ENCODE results near the gene MAD1L1.
"Not testable (repeated sequence)": the region's sequence is repeated elsewhere in the genome, so short reads cannot be mapped to it uniquely, and the experiment has no call there.

The MAD1L1 gene

DNA sequence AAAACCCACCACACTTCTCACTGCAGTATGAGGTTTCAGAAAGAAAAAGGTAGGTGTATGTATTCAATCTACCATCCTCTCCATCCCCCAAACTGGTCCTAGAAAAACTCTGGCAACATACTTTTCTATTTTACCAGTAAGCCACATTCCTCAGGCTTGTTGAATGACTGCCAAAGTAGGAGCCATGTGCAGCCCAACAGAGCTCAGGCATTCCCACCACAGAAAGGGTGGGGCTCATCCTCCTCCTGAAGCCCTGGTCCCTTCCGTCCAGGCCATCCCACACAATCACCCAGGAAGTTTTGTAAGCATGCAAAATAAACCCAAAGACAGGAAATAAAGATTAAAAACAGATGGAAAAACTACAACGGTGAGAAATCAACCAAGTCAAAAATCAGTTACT is 57.2 kb downstream of the MAD1L1 start:
- DNase-seq (ENCODE audit: low read depth, low spot score): no peak

DNA sequence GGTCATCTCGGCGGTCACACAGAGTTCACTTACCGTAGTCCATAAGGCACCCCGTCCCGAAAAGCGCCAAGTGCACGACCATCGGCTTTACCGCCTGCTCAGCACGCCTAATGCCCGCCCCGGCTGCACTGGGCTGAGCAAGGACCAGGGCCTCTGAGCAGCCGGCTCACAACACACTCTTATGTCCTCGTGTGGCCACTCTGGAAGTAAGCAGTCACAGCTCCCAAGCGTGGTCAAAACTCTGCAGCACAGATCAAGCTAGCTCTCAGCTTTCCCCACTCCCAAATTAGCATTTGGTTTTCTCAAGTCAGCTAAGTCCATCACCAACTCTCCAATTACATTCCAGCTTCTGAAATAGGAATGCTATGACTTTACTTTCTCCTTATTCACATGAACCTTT is 57.7 kb downstream of the MAD1L1 start:
- no peak for DNase-seq (ENCODE audit: low read depth, low spot score)

DNA sequence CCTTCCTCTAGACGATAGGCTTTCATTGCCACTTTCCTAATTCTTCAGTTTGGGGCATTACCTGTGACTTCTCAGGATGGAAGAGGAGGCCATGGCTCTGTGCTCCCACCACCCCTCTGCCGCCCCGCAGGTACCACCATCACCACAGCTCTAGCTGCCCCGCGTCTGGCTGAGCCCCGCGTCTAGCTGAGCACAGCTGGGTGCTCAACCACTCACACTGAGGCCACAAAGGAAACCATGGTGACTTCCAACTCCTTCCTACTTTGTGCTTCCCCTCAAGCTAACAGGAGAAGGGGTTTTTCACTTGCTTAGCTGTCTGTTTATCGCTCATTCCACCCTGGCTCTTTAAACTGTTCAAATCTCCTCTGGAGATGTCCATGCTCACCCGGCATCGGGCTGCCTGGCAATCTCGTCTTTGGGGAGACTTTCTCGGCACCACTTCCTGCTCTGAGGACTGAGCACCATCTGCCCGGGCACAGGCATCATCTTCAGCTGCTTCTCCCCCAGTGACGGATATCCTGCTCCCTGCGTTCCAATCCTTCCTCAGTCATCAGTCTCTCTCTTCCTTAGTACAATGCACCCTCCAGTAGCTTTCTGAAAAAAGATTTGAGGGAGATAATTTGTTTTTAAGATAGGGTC is 59.4 kb downstream of the MAD1L1 start:
- DNase-seq (ENCODE audit: low read depth, low spot score): no peak

DNA sequence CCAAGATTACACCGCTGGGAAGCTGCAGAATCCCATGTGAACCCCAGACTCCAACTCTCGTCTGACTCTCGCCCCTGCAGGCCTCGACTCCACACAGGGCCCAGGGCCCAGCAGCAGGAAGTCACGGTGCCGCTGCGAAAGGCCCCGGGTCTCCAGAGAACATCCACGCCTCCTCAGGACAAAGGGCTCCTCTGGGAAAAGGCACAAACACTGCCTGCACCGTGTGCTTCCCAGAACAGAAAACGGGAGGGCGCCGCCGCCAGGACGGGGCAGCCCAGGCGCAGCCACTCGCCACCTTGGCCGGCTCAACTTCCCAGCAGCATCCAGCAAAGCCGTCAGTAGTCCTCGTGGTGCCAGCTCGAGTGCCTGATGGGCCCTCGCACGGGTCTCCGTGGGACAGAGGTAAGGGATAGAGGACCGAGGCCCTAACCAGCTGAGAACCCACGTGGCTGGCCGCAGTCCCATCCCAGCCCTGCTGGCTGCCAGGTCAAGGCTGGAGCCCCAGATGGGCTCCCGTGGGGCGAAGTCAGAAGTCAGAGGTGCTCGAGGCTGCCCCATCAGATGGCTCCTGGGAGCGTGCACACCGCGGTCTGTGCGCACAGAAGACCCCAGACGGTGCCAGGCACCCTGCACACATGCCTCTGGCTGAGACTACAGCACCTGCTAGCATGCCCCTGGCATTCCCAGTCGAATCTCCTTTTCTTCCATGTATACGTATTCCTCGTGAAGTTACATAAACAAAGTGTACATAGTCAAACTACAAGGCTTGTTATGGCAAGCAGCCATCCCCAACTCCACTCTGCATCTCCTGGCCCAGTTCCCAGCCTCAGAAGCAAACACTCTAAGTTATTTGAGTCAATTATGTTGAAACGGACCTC is 60.2 kb downstream of the MAD1L1 start:
- no peak for DNase-seq (ENCODE audit: low read depth, low spot score)

- no peak for DNase-seq (ENCODE audit: low read depth, low spot score)
Observed at GRCh38 chr7:2171855-2172254, 60.9 kb downstream of the MAD1L1 start.

DNA sequence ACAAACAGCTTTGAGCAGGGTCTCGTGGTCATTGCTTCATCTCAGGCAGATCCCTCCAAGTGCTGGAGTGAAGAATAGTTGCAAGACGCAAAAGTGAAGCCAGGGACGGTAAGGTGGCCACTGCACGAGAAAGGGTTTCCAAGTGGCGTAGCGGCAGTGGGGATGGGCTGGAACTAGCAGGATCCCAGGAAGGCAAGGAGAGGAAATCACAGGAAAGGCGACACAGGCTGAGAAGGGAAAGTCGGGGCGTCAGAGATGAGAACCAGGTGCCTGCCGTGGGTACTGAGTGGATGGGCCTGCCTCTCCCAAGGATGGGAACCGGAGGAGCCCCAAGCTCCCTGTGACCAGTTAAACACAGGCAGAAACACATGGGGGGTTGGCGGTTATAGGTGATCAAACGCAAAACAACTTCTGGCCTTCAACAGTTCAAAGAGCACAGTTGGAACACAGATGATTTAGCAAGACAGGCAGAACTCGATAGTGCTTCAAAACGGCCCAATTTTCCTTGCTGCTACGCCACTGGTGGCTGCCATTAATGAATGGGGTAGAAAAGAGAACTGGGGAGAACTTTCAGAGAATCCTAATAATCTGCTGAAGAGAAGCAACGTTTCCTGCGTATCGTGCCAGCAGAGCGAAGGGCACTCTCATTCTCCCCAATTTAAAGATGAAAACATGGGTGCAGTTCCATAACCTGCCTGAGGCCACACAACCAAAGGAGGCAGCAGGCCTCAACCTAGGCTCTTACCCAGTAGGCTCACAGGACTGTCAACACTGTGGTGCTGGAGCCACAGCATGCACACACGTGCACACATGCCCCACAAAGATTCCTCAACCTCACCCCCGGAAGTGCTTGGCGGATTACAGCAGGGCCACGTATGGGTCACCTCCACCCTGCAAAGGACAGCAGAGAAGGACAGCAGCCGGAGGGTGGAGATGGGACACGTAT is 61.9 kb downstream of the MAD1L1 start:
- no peak for DNase-seq (ENCODE audit: low read depth, low spot score)

GRCh38 chr7:2169923-2170575 is 62.7 kb downstream of the MAD1L1 start:
- no peak for DNase-seq (ENCODE audit: low read depth, low spot score)

DNA sequence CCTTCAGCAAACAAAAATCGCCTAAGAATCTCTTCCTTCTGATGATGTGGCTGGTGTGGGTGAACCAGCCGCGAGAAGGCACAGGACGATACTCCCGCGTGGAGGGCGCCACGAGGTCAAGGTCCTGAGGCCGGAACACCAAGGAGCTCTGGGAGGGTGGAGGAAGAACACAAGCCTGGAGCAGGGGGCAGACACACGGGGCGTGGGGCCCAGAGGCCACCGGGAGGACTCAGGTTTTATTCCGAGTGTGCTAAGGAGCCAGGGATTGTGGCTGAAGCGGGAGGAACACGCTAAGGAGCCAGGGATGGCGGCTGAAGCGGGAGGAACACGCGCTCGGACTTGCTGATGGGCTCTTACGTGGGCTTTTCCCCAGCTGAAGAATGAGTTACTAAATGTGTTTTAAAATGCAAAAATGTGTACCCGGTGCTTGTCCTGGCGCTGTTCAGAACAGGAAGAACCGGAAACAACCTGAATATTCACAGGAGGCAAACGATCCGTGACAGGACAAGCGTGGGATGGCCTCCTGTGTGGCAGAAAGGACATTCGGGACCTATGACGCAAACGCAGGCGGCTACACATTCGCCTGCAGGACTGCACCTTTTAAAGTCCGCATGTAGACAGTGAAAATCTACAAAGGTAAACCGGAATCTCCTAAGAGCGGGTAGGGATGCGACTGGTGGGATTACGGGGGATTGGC is 64.0 kb downstream of the MAD1L1 start:
- no peak for DNase-seq (ENCODE audit: low read depth, low spot score)

DNA sequence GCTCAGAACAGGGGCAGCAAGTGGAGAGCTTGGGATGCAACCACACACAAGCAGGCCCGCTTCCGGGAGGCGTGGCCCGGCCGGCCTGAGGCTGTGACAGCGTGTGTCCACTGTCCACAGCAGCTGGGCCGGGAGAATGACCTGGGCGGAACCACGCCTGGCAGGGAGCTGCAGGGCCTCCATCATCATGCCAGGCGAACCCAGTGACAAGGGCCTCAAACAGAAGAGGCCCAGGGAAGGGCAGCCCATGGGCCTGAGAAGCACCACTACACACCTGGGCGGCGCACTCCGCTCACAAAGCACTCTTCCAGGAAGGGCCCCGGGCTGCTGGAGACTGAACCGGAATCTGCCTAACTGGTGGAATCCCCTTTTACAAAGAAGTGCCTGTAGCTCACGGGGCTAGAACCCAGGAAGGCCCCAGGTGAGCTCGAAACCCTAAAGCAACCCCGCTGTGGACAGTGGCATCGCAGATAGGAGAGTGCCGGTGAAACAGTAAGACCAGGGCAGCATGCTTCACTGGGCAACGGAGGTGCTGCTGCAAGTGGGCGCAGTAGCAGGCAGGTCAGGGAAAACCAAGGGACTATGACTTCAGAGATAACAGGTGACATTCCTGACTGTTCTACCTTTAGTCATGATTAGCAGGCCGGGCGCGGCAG is 66.0 kb downstream of the MAD1L1 start:
- DNase-seq (ENCODE audit: low read depth, low spot score): no peak

DNA sequence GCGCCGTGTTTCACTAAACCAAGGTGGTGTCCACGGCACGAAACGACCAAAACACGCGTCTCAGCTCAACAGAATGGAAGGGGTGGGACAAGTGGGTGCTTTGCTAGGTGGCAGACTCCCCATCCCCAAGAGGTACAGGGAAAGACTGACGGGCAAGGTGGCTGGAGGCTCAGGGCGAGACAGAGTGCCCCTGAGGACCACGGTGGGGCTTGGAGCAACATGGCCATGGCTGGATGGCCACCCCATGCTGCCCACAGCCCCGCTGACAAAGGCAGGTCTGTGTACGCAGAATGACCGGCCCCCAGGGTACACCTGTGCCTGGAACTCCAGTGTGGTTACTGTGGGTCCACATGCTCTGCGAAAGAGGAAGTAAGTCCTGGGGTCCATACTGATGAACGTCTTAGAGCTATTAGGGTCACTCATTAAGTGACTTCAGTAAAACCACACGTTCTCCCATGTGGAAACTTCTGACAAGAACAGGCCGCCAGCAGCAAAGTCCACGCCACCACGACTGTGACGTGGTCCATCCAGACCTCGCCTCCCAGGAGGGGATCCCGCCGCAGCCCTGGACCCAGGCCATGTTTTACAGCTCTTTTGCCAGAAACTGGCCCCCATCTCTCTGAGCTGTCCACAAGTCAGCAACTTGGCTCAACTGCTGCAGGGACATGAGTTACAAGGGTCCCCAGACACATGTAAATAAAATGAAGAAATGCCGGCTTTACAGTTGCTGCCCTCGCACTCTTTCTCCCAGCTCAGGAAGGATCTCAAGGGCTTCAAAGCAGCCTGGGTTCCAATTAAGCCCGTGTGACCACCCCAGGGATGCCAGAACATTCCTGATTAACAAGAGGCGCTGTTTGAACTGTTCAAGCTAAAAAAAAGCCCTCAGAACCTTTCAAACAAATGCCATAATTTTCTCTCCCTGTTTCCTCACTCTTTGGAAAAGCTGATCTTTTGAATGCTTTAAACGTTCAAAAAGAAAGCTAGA is 66.8 kb downstream of the MAD1L1 start:
- DNase-seq (ENCODE audit: low read depth, low spot score): no peak

DNA sequence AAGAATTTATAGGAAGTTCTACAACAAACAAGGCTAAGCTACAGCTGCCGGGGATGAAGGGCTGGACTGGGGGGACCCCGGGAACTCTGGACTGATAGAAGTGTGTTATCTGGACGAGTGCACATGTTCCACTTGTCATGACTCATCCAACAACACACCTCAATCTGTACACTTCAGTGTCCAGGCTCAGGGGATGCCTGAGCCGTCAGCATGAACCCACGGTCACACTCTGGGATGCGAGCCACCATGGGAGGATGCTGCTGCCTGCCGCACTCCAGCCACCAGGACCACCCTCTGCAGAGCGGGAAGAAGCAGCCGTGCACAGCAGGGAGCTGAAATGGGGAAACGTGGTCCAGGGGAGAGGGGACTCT is 67.5 kb downstream of the MAD1L1 start:
- no peak for DNase-seq (ENCODE audit: low read depth, low spot score)

DNA sequence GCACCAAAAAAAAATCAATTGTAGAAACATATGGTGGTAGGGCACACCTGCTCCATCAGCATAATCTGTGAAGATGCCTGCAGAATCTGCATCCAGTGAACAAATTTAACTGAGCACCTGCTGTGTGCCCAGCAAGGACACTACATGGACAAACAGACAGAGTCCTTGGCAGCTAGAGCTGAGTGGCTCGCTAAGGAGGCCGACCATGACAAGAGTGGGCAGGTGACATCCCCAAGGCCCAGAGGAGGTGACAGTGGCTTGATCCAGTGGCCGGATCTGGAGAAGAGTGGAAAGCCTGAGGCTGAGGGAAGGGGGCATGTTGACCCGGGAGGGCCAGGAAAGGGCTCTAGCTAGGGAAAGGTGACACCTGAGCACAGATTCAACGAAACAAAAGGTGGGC is 68.1 kb downstream of the MAD1L1 start:
- DNase-seq (ENCODE audit: low read depth, low spot score): no peak

DNA sequence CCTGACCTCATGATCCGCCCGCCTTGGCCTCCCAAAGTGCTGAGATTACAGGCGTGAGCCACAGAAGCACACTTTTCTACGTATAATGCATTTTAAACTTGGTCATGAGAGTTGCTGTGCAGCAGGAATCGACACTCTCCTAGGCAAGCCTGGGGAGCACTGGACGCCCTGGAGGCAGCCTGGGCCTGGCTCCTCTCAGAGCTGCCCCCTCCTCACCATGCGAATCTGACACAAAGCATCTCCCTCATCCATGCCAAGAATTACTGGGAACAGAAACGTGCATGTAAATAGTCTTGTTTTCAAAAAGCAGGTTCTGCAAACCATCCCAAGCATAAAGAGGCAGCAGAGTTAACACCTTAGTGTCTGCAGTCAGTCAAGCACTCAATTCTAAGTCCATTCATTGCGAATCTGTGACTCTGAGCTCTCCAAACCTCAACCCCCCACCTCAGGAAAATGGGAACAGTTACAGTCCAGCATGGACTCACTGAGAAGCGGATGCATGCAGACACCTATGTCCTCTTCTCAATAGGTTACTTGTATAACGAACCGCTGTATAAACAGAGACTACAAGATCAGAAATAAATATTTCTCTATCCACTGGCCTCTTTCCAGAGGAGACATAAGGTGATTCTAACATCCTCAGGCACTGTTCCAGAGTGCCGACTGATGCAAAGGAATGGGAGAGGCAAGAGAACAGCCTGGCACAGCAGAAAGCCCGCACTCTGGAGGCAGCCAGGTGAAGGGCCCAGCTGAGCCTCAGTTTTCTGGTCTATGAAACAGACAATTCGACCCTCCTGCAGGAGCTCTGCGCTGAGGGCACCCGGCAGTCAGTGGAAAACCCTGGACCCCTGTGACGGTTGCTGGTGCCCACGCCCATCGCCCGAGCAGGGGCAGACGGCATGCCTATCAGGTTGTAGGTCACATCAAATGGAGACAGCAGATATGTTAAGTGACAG is 68.9 kb downstream of the MAD1L1 start:
- DNase-seq (ENCODE audit: low read depth, low spot score): no peak

GRCh38 chr7:2162959-2163358 is 69.8 kb downstream of the MAD1L1 start:
- DNase-seq (ENCODE audit: low read depth, low spot score): no peak

- DNase-seq (ENCODE audit: low read depth, low spot score): not testable (repeated sequence)
Observed at GRCh38 chr7:2162004-2162902, 70.5 kb downstream of the MAD1L1 start.

DNA sequence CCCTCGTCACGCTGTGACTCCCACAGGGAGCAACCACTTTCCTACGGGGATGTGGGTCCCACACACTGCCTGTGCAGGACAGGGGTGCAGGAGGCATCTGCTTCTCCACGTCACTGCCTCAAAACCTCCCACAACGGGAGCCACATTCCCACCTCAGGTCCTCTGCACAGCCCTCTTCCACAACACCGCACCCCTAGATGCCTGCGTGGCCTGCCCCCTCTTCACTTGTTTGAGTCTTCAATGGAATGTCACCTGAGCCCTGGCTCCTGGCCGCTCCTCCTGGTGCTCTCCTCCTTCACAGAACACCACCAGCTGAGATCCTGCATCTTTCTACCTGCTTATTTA is 73.6 kb downstream of the MAD1L1 start:
- peak; percentile 17 for DNase-seq (ENCODE audit: low read depth, low spot score)
